ENCODE measurements around the gene ZNF821. TPM values are rescaled to one million over a fixed set of nuclear protein-coding genes. Genes with fewer than 3 reads are reported as not detected.
A peak's percentile ranks its signal among the peaks of the same experiment; 100 is the strongest.

ZNF821 gene
- polyA plus RNA-seq, 1 donor (not counting 4 experiments of a cell fraction or from before 2014, with no cell fraction given): 2.9 TPM

- Histone ChIP-seq H3K27ac (ENCODE audit: control insufficient read depth, insufficient read depth, low read length) (peak overlapping the region; percentile 96), H3K36me3 (ENCODE audit: control insufficient read depth in 2 of 2, extremely low read depth in 1 of 2, insufficient read depth in 2 of 2, low read length in 2 of 2) (peaks cover 19 to 23% of the 10 kb centered on the region in 2 experiments), H3K9ac (ENCODE audit: control insufficient read depth, extremely low read depth, insufficient read depth, low read length) (peak overlapping the region; percentile 97), H3K27me3 (ENCODE audit: control insufficient read depth, extremely low read depth, insufficient read depth, low read length) (no peaks in the 10 kb centered on the region), H3K9me3 (ENCODE audit: control insufficient read depth, low read depth, low read length) (no peaks in the 10 kb centered on the region), H3K4me2 (ENCODE audit: control insufficient read depth, extremely low read depth, insufficient read depth, low read depth, low read length) (peak overlapping the region; percentile 93), H3K9me1 (ENCODE audit: control insufficient read depth, extremely low read depth, insufficient read depth, low read length) (peaks cover 4% of the 10 kb centered on the region), H3K79me2 (ENCODE audit: control insufficient read depth, insufficient read depth, low read length) (peaks cover 26% of the 10 kb centered on the region), H3K4me3 (ENCODE audit: control insufficient read depth in 2 of 3, extremely low read depth in 1 of 3, insufficient read depth in 2 of 3, low read depth in 1 of 3, low read length in 3 of 3) (peak overlapping the region; percentile 97 to 100 (median 98)), H3K4me1 (ENCODE audit: control insufficient read depth, extremely low read depth, insufficient read depth, low read length) (peaks cover 12% of the 10 kb centered on the region), H4K20me1 (ENCODE audit: control insufficient read depth, extremely low read depth, insufficient read depth, low read length) (no peaks in the 10 kb centered on the region), H2AFZ (ENCODE audit: control insufficient read depth, low read length) (no peak overlapping the region)
- DNase-seq (ENCODE audit: low read depth, low spot score) (no peak), FAIRE-seq (no peak)
- dilution Hi-C loops (cut with MboI; ENCODE audit: extremely low pct_ligation_motif_present, low sequenced_read_pairs): no loop called here
- no peak for TF ChIP-seq EZH2 (IDR thresholded peaks at IDR 0.05; ENCODE audit: low read length)
- TF ChIP-seq CTCF (optimal IDR thresholded peaks at IDR 0.05 in 1 of 3, IDR thresholded peaks at IDR 0.05 in 1 of 3, conservative IDR thresholded peaks at IDR 0.05 in 1 of 3; ENCODE audit: extremely low read depth in 1 of 3, insufficient read depth in 2 of 3, low read length in 3 of 3): no peak
Measured at GRCh38 chr16:71847096-71847495, 36.9 kb downstream of the ZNF821 start.

- Histone ChIP-seq H3K9me1 (ENCODE audit: control insufficient read depth, extremely low read depth, insufficient read depth, low read length) (peaks cover 4% of the 10 kb centered on the region), H3K4me1 (ENCODE audit: control insufficient read depth, extremely low read depth, insufficient read depth, low read length) (peaks cover 12% of the 10 kb centered on the region), H2AFZ (ENCODE audit: control insufficient read depth, low read length) (peak overlapping the region; percentile 73), H3K4me2 (ENCODE audit: control insufficient read depth, extremely low read depth, insufficient read depth, low read depth, low read length) (peak overlapping the region; percentile 93), H3K36me3 (ENCODE audit: control insufficient read depth in 2 of 2, extremely low read depth in 1 of 2, insufficient read depth in 2 of 2, low read length in 2 of 2) (peaks cover 18% of the 10 kb centered on the region in 2 experiments), H3K27me3 (ENCODE audit: control insufficient read depth, extremely low read depth, insufficient read depth, low read length) (no peaks in the 10 kb centered on the region), H3K4me3 (ENCODE audit: control insufficient read depth in 2 of 3, extremely low read depth in 1 of 3, insufficient read depth in 2 of 3, low read depth in 1 of 3, low read length in 3 of 3) (peak overlapping the region; percentile 97 to 100 (median 98)), H3K27ac (ENCODE audit: control insufficient read depth, insufficient read depth, low read length) (peak overlapping the region; percentile 96), H4K20me1 (ENCODE audit: control insufficient read depth, extremely low read depth, insufficient read depth, low read length) (no peaks in the 10 kb centered on the region), H3K9me3 (ENCODE audit: control insufficient read depth, low read depth, low read length) (no peaks in the 10 kb centered on the region), H3K9ac (ENCODE audit: control insufficient read depth, extremely low read depth, insufficient read depth, low read length) (peak overlapping the region; percentile 97), H3K79me2 (ENCODE audit: control insufficient read depth, insufficient read depth, low read length) (peaks cover 23% of the 10 kb centered on the region)
- no peak for FAIRE-seq
- TF ChIP-seq EZH2 (IDR thresholded peaks at IDR 0.05; ENCODE audit: low read length): no peak
- TF ChIP-seq CTCF (optimal IDR thresholded peaks at IDR 0.05 in 1 of 3, IDR thresholded peaks at IDR 0.05 in 1 of 3, conservative IDR thresholded peaks at IDR 0.05 in 1 of 3; ENCODE audit: extremely low read depth in 1 of 3, insufficient read depth in 2 of 3, low read length in 3 of 3): no peak
- dilution Hi-C loops (cut with MboI; ENCODE audit: extremely low pct_ligation_motif_present, low sequenced_read_pairs): no loop called here
- DNase-seq (ENCODE audit: low read depth, low spot score): no peak
Measured at GRCh38 chr16:71846431-71846830, 37.6 kb downstream of the ZNF821 start.
